Prostate gland (tissue), 2 donors: ENCODE measurements around the gene MAP4K4.

Experiments
- POLR2AphosphoS5 ChIP-seq: sonication (generic); formaldehyde crosslinking; IDR thresholded peaks from one replicate; pipeline ENCODE4 v1.6.1; 2017; ENCODE audit warnings: antibody characterized with exemption
- TF ChIP-seq, protein P1 (sequence below), 4 experiments: fragments of 200-600 bp in 2 of 4; fragments of 450-650 bp in 2 of 4; sonication (generic) in 2 of 4; IDR thresholded peaks; 1 replicate in 3 of 4; 2 replicates in 1 of 4; pipeline ENCODE4 v1.5.1; 2016 to 2019; ENCODE audit warnings: antibody characterized with exemption in 4 of 4, mild to moderate bottlenecking in 2 of 4, moderate library complexity in 2 of 4

DNA sequence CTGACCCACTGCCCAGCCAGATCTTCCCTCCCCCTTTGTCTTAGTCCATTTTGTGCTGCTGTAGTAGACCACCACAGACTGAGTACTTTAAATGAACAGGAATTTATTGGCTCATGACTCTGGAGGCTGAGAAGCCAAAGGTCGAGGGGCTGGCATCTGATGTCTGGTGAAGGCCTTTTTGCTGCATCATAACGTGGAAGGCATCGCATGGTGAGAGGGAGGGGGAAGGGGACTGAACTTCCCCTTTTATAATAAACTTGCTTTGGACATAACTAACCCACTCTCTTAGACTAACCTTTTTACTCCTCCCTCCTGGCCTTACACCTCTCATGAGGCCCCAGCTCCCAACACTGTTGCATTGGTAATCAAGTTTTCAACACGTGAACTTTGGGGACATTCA lies 83.8 kb downstream of the MAP4K4 start:
- no peak for TF ChIP-seq POLR2AphosphoS5
- TF ChIP-seq, protein P1, sequence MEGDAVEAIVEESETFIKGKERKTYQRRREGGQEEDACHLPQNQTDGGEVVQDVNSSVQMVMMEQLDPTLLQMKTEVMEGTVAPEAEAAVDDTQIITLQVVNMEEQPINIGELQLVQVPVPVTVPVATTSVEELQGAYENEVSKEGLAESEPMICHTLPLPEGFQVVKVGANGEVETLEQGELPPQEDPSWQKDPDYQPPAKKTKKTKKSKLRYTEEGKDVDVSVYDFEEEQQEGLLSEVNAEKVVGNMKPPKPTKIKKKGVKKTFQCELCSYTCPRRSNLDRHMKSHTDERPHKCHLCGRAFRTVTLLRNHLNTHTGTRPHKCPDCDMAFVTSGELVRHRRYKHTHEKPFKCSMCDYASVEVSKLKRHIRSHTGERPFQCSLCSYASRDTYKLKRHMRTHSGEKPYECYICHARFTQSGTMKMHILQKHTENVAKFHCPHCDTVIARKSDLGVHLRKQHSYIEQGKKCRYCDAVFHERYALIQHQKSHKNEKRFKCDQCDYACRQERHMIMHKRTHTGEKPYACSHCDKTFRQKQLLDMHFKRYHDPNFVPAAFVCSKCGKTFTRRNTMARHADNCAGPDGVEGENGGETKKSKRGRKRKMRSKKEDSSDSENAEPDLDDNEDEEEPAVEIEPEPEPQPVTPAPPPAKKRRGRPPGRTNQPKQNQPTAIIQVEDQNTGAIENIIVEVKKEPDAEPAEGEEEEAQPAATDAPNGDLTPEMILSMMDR (IDR thresholded peaks at IDR 0.05) = no peak
